Endothelial cell of umbilical vein (primary cell): ENCODE measurements around the gene NUP160. TPM values are rescaled to one million over a fixed set of nuclear protein-coding genes. Genes with fewer than 3 reads are reported as not detected.
"Not testable (repeated sequence)": the region's sequence is repeated elsewhere in the genome, so short reads cannot be mapped to it uniquely, and the experiment has no call there.

Source experiments
- BruUV-seq: library from RNA; stranded (reverse); fragments of 400-500 nt; replicated peaks from 2 replicates; lab custom pipeline; 2021; lab: Mats Ljungman, UMichigan
- CTCF ChIA-PET: fragments of 300-600, 350-600 bp; sonication (Branson Sonifier 250); formaldehyde crosslinking; loops from one replicate; lab custom pipeline; 2021; ENCODE audit warnings: antibody characterized with exemption, inconsistent platforms; lab: Charles Lee
- POLR2A ChIA-PET: fragments of 300-600, 350-600 bp; sonication (Branson Sonifier 250); formaldehyde crosslinking; loops from one replicate; lab custom pipeline; 2021; ENCODE audit warnings: antibody characterized with exemption, inconsistent platforms; lab: Charles Lee
- DNase-seq: peaks from one replicate; pipeline ENCODE4 v3.0.0-alpha.2; 2011; ENCODE audit warnings: low read depth, low spot score
- FAIRE-seq: peaks from 2 replicates; lab custom pipeline; 2011; peaks lifted over from hg19 to GRCh38; lab: Jason Lieb, UNC
- H2AFZ ChIP-seq: 2 replicates; pipeline ENCODE4 v1.6.0; 2012; ENCODE audit warnings: low read depth, low read length, control low read depth, inconsistent platforms
- H3K27ac ChIP-seq: 2 replicates; pipeline ENCODE4 v1.5.1; 2011; ENCODE audit warnings: low read depth, mild to moderate bottlenecking, control low read depth, low read length, moderate library complexity; ENCODE audit not compliant: insufficient read depth
- H3K27me3 ChIP-seq, 2 experiments: 2 replicates each; pipeline versions ENCODE4 v1.6.0 to v1.6.1; 2011; ENCODE audit warnings: low read length in 2 of 2, mixed read lengths in 1 of 2; ENCODE audit not compliant: control insufficient read depth in 2 of 2, insufficient read depth in 2 of 2
- H3K36me3 ChIP-seq, 2 experiments: 2 replicates in 1 of 2; 3 replicates in 1 of 2; pipeline ENCODE4 v1.5.1; 2011; ENCODE audit warnings: low read length in 2 of 2, mild to moderate bottlenecking in 1 of 2, moderate library complexity in 1 of 2; ENCODE audit not compliant: control insufficient read depth in 2 of 2, insufficient read depth in 2 of 2; ENCODE audit errors: extremely low read depth in 1 of 2
- H3K4me1 ChIP-seq: 3 replicates; pipeline ENCODE4 v1.5.1; 2011; ENCODE audit warnings: mild to moderate bottlenecking, low read length; ENCODE audit not compliant: control insufficient read depth, insufficient read depth; ENCODE audit errors: extremely low read depth
- H3K4me2 ChIP-seq: 2 replicates; pipeline ENCODE4 v1.6.1; 2011; ENCODE audit warnings: low read length, control low read depth, mixed read lengths; ENCODE audit not compliant: insufficient read depth
- H3K4me3 ChIP-seq, 3 experiments: fragments of 200-600 bp in 1 of 3; sonication (generic), shearing (Covaris generic) in 1 of 3; replicated peaks in 1 of 3; 2 replicates each; pipeline ENCODE4 v1.5.1; 2011 to 2016; ENCODE audit warnings: control low read depth in 3 of 3, low read length in 3 of 3, mild to moderate bottlenecking in 2 of 3, inconsistent platforms in 1 of 3, low read depth in 1 of 3, moderate library complexity in 1 of 3; ENCODE audit not compliant: insufficient read depth in 1 of 3
- H3K79me2 ChIP-seq: 2 replicates; pipeline ENCODE4 v1.6.0; 2012; ENCODE audit warnings: low read length, inconsistent platforms; ENCODE audit not compliant: control insufficient read depth, insufficient read depth
- H3K9ac ChIP-seq: replicated peaks from 2 replicates; pipeline ENCODE3; 2011; ENCODE audit warnings: low read length, control low read depth; ENCODE audit not compliant: insufficient read depth; ENCODE audit errors: extremely low read depth
- H3K9me1 ChIP-seq: replicated peaks from 3 replicates; pipeline ENCODE4 v1.6.0; 2011; ENCODE audit warnings: mild to moderate bottlenecking, low read length; ENCODE audit not compliant: control insufficient read depth, insufficient read depth; ENCODE audit errors: extremely low read depth
- H3K9me3 ChIP-seq: replicated peaks from 2 replicates; pipeline ENCODE4 v1.5.1; 2012; ENCODE audit warnings: low read length, inconsistent platforms; ENCODE audit not compliant: control insufficient read depth, insufficient read depth
- H4K20me1 ChIP-seq: replicated peaks from 2 replicates; pipeline ENCODE3; 2011; ENCODE audit warnings: mild to moderate bottlenecking, low read length; ENCODE audit not compliant: control insufficient read depth, insufficient read depth; ENCODE audit errors: extremely low read depth
- GATA2 ChIP-seq: IDR thresholded peaks from 2 replicates; pipeline ENCODE4 v1.7.0; 2011; ENCODE audit warnings: low read depth, mild to moderate bottlenecking, moderate library complexity, mixed read lengths, low read length; ENCODE audit not compliant: insufficient read length, insufficient read depth
- MYC ChIP-seq: IDR thresholded peaks from one replicate; pipeline ENCODE4 v1.6.1; 2011; ENCODE audit warnings: mild to moderate bottlenecking, low read depth, low read length
- dilution Hi-C: fragments of 300-500 bp; cut with MboI; formaldehyde crosslinking; loops from one replicate; pipeline ENCODE4 v1.15.0; 2019; ENCODE audit warnings: low sequenced_read_pairs; ENCODE audit not compliant: extremely low pct_ligation_motif_present
- intact Hi-C: fragments of 100-400 bp; cut with micrococcal nuclease; formaldehyde crosslinking; loops from one replicate; pipeline ENCODE4 v1.10.0; 2022
- polyA plus RNA-seq, 4 experiments: library from polyadenylated mRNA; depleted of rRNA in 3 of 4; stranded (reverse) in 3 of 4; unstranded in 1 of 4; fragments of >200 nt; gene quantifications; 2 replicates each; pipeline versions ENCODE4 v1.2.1 to v1.2.3, GENCODE V29; 2011 to 2012; ENCODE audit warnings: missing spikeins in 1 of 4
- total RNA-seq: library from RNA; stranded (reverse); gene quantifications from 2 replicates; pipeline ENCODE4 v1.2.3, GENCODE V29; 2021
- TF ChIP-seq, protein P1 (sequence below): IDR thresholded peaks from 2 replicates; pipeline ENCODE4 v1.6.1; 2011; ENCODE audit not compliant: insufficient read depth, insufficient read length
- TF ChIP-seq, protein P2 (sequence below), 2 donors: IDR thresholded peaks; 1 replicate in 1 of 2; 2 replicates in 1 of 2; pipeline ENCODE4 v1.5.1; 2011; ENCODE audit warnings: low read length in 2 of 2, mild to moderate bottlenecking in 2 of 2, moderate library complexity in 2 of 2, control low read depth in 1 of 2, inconsistent platforms in 1 of 2, low read depth in 1 of 2; ENCODE audit not compliant: insufficient read depth in 1 of 2; ENCODE audit errors: extremely low read depth in 1 of 2

The NUP160 gene
- total and polyA plus RNA-seq, 2 donors (not counting 3 experiments of a cell fraction or from before 2014, with no cell fraction given), result 15.4 to 39.6 TPM

DNA sequence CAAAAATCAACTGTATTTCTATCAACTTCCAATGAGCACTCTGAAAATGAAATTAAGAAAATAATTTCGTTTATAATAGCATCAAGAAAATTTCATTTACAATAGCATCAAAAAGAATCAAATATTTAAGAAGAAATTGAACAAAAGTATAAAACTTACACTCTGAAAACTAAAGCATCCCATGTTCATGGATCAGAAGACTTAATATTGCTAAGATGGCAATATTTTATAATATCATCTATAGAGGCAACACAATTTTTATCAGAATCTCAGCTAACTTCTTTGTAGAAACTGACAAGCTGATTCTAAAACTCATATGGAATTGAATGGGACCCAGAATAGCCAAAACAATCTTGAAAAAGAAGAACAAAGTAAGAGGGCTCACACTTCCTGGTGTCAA is 19.9 kb downstream of the NUP160 start:
- Histone ChIP-seq H3K79me2 (peaks cover 39% of the 10 kb centered on the region), H3K9me1 (no peaks in the 10 kb centered on the region), H3K4me3 (no peak overlapping the region), H3K4me1 (peaks cover 2% of the 10 kb centered on the region), H2AFZ (no peak overlapping the region), H3K36me3 (peaks cover 0 to 6% of the 10 kb centered on the region in 2 experiments), H3K27me3 (no peaks in the 10 kb centered on the region), H4K20me1 (no peaks in the 10 kb centered on the region), H3K9ac (no peak overlapping the region), H3K4me2 (no peak overlapping the region), H3K9me3 (no peaks in the 10 kb centered on the region), H3K27ac (no peak overlapping the region)
- TF ChIP-seq, protein P1, sequence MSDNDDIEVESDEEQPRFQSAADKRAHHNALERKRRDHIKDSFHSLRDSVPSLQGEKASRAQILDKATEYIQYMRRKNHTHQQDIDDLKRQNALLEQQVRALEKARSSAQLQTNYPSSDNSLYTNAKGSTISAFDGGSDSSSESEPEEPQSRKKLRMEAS, result no peak
- TF ChIP-seq GATA2 (no peak), MYC (no peak)
- TF ChIP-seq, protein P2, sequence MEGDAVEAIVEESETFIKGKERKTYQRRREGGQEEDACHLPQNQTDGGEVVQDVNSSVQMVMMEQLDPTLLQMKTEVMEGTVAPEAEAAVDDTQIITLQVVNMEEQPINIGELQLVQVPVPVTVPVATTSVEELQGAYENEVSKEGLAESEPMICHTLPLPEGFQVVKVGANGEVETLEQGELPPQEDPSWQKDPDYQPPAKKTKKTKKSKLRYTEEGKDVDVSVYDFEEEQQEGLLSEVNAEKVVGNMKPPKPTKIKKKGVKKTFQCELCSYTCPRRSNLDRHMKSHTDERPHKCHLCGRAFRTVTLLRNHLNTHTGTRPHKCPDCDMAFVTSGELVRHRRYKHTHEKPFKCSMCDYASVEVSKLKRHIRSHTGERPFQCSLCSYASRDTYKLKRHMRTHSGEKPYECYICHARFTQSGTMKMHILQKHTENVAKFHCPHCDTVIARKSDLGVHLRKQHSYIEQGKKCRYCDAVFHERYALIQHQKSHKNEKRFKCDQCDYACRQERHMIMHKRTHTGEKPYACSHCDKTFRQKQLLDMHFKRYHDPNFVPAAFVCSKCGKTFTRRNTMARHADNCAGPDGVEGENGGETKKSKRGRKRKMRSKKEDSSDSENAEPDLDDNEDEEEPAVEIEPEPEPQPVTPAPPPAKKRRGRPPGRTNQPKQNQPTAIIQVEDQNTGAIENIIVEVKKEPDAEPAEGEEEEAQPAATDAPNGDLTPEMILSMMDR (IDR thresholded peaks at IDR 0.05; ENCODE audit: extremely low read depth in 1 of 2, insufficient read depth in 1 of 2, low read depth in 1 of 2, low read length in 2 of 2), result no peak
- intact Hi-C loops, result no loop called here
- no TSS peak for BruUV-seq
- DNase-seq (no peak), FAIRE-seq (no peak)
- ChIA-PET CTCF (no interaction called here), POLR2A (no interaction called here)
- dilution Hi-C loops, result no loop called here

DNA sequence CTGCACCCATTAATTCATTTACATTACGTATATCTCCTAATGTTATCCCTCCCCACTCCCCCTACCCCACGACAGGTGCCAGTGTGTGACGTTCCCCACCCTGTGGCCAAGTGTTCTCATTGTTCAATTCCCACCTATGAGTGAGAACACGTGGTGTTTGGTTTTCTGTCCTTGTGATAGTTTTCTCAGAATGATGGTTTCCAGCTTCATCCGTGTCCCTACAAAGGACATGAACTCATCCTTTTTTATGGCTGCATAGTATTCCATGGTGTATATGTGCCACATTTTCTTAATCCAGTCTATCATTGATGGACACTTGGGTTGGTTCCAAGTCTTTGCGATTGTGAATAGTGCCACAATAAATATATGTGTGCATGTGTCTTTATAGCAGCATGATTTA is 25.5 kb downstream of the NUP160 start:
- H4K20me1 ChIP-seq, BruUV-seq, H3K36me3 ChIP-seq, H3K4me3 ChIP-seq, H3K9me3 ChIP-seq, dilution Hi-C loops, H2AFZ ChIP-seq, DNase-seq, H3K27ac ChIP-seq, FAIRE-seq, H3K9ac ChIP-seq, intact Hi-C loops, H3K4me2 ChIP-seq, H3K9me1 ChIP-seq, H3K27me3 ChIP-seq, POLR2A ChIA-PET, H3K79me2 ChIP-seq, CTCF ChIA-PET, H3K4me1 ChIP-seq: not testable (repeated sequence)
